HFFc6 (cell line): ENCODE results near the gene AACS. TPM values are rescaled to one million over a fixed set of nuclear protein-coding genes. Genes with fewer than 3 reads are reported as not detected.

Source experiments
- DNase-seq: peaks from one replicate; pipeline ENCODE4 v3.0.0-alpha.2; 2018
- H3K27ac Mint-ChIP-seq: 2 replicates; pipeline ENCODE4 v1.8.0; 2020; ENCODE audit warnings: mild to moderate bottlenecking, mixed read lengths
- H3K27me3 Mint-ChIP-seq: 2 replicates; pipeline ENCODE4 v1.8.0; 2021; ENCODE audit warnings: mild to moderate bottlenecking, moderate library complexity, mixed read lengths; ENCODE audit not compliant: insufficient read depth
- H3K36me3 Mint-ChIP-seq: 2 replicates; pipeline ENCODE4 v1.8.0; 2021; ENCODE audit warnings: low read depth, mixed read lengths
- H3K4me1 Mint-ChIP-seq: 2 replicates; pipeline ENCODE4 v1.8.0; 2020; ENCODE audit warnings: low read depth, mixed read lengths
- H3K4me3 Mint-ChIP-seq: 2 replicates; pipeline ENCODE4 v1.8.0; 2020; ENCODE audit warnings: mild to moderate bottlenecking, moderate library complexity, mixed read lengths
- H3K9me3 Mint-ChIP-seq: 2 replicates; pipeline ENCODE4 v1.8.0; 2020; ENCODE audit warnings: mild to moderate bottlenecking, mixed read lengths
- CTCF ChIP-seq: fragments of 200-600 bp; sonication (generic); IDR thresholded peaks from 2 replicates; pipeline ENCODE4 v1.5.0; 2021; ENCODE audit warnings: antibody characterized with exemption, mild to moderate bottlenecking
- total RNA-seq, 6 experiments: library from RNA; stranded (reverse); fragmentation: NEBNext Ultra II Directional; extraction: Animal tissue kit (Norgen Biotek cat#: 25700); gene quantifications; 2 replicates in 1 of 6; 3 replicates in 5 of 6; pipeline ENCODE4 v1.2.3, GENCODE V29; 2021

AACS gene
- total RNA-seq, 6 experiments from 2014 or later, result 21.6 to 29.5 (median 24.2) TPM

- peaks cover 7% of the 10 kb centered on the region; the same call in 1 of the 2 replicates for H3K27me3 Mint-ChIP-seq
- no peak overlapping the region for H3K4me3 Mint-ChIP-seq
- no peak for TF ChIP-seq CTCF
- no peak for DNase-seq
- H3K36me3 Mint-ChIP-seq, result peaks cover 24% of the 10 kb centered on the region
- no peak overlapping the region for H3K27ac Mint-ChIP-seq
- H3K9me3 Mint-ChIP-seq, result no peaks in the 10 kb centered on the region
- H3K4me1 Mint-ChIP-seq, result no peaks in the 10 kb centered on the region
These were observed 57.4 kb downstream of the AACS start for GRCh38 chr12:125122668-125123067.

- TF ChIP-seq CTCF, result no peak
- peaks cover 22% of the 10 kb centered on the region for H3K36me3 Mint-ChIP-seq
- H3K9me3 Mint-ChIP-seq, result no peaks in the 10 kb centered on the region
These were observed 59.2 kb downstream of the AACS start for GRCh38 chr12:125124320-125124966.

GRCh38 chr12:125125271-125125670, 60.0 kb downstream of the AACS start:
- Mint-ChIP-seq H3K4me1 (no peaks in the 10 kb centered on the region), H3K27ac (no peak overlapping the region), H3K4me3 (no peak overlapping the region), H3K27me3 (peaks cover 9% of the 10 kb centered on the region), H3K9me3 (no peaks in the 10 kb centered on the region), H3K36me3 (peaks cover 24% of the 10 kb centered on the region)
- no peak for DNase-seq
- TF ChIP-seq CTCF, result no peak

More at GRCh38 chr12:125124320-125124966, 59.2 kb downstream of the AACS start:
- no peak for DNase-seq
- Mint-ChIP-seq H3K27ac (no peak overlapping the region), H3K27me3 (peaks cover 9% of the 10 kb centered on the region), H3K4me1 (no peaks in the 10 kb centered on the region), H3K4me3 (no peak overlapping the region)

GRCh38 chr12:125128439-125129178, 63.4 kb downstream of the AACS start:
- no peaks in the 10 kb centered on the region for H3K9me3 Mint-ChIP-seq
- H3K36me3 Mint-ChIP-seq, result peaks cover 22% of the 10 kb centered on the region
- no peak overlapping the region for H3K27ac Mint-ChIP-seq
- no peak overlapping the region for H3K4me3 Mint-ChIP-seq
- no peak for TF ChIP-seq CTCF
- H3K27me3 Mint-ChIP-seq, result peaks cover 2% of the 10 kb centered on the region
- no peak for DNase-seq
- H3K4me1 Mint-ChIP-seq, result peaks cover 13% of the 10 kb centered on the region

- peaks cover 2% of the 10 kb centered on the region for H3K27me3 Mint-ChIP-seq
These were observed 63.9 kb downstream of the AACS start for GRCh38 chr12:125129179-125129571.

More at GRCh38 chr12:125129179-125129571, 63.9 kb downstream of the AACS start:
- peaks cover 13% of the 10 kb centered on the region for H3K4me1 Mint-ChIP-seq
- H3K4me3 Mint-ChIP-seq, result no peak overlapping the region
- no peak for DNase-seq
- no peak overlapping the region for H3K27ac Mint-ChIP-seq
- TF ChIP-seq CTCF, result no peak
- no peaks in the 10 kb centered on the region for H3K9me3 Mint-ChIP-seq
- H3K36me3 Mint-ChIP-seq, result peaks cover 20% of the 10 kb centered on the region
